ENCODE data around the gene TRPM4.

TRPM4 gene

DNA sequence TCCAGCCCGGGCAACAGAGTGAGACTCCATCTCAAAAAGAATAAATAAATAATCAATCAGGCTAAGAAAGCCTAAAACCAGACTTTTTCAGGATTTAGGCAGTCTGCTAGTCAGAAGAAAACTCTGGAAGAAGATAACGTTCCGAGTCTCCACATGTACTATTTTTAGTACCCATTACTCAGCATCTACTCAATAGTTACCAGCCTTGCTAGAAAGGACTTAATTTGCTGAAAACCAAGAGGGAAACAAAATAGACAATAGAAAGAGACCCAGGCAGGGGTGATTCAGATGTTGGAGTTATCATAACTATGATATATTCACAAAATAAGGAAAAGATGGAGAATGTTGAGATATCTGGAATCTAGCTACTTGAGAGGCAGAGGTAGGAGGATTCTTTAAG is 47.0 kb upstream of the TRPM4 start:
- Histone ChIP-seq H3K4me1 (ENCODE audit: control insufficient read depth, insufficient read depth, low read length) (peaks cover 11% of the 10 kb centered on the region), H3K27ac (ENCODE audit: extremely low read depth, low read depth, low read length) (no peak overlapping the region), H3K9me3 (ENCODE audit: control insufficient read depth, insufficient read depth, low read depth, low read length) (no peaks in the 10 kb centered on the region), H3K4me3 (ENCODE audit: low read depth, low read length) (no peak overlapping the region), H3K36me3 (ENCODE audit: control insufficient read depth in 2 of 2, insufficient read depth in 1 of 2, low read length in 2 of 2) (peaks cover 28 to 43% of the 10 kb centered on the region in 2 experiments)
- ChIA-PET CTCF (interaction anchor here (0.6 to 7.9 kb wide), 6 partner anchors 13 to 489 kb away, joined by 3 to 104 read pairs (median 4); no protein-coding TSS in a partner anchor), POLR2A (interaction anchor here (1.6 to 1.7 kb wide), 2 partner anchors 13 to 17 kb away, joined by 4 to 8 read pairs; no protein-coding TSS in a partner anchor)
- TF ChIP-seq SCRT1 (tag by site-specific recombination; IDR thresholded peaks at IDR 0.05; ENCODE audit: borderline replicate concordance) (no peak), ZNF596 (tag by site-specific recombination; IDR thresholded peaks at IDR 0.05) (no peak), ZNF391 (tag by site-specific recombination; IDR thresholded peaks at IDR 0.05; ENCODE audit: borderline replicate concordance, low read depth) (no peak), ZEB2 (tag by site-specific recombination; IDR thresholded peaks at IDR 0.05) (0 out of 2 replicates have a peak, but pooled peaks have one; percentile 3), ZNF529 (tag by site-specific recombination; IDR thresholded peaks at IDR 0.05; ENCODE audit: insufficient replicate concordance) (no peak), FEZF1 (tag by site-specific recombination; IDR thresholded peaks at IDR 0.05) (no peak), ZNF140 (tag by site-specific recombination; IDR thresholded peaks at IDR 0.05) (no peak), HOXD13 (CRISPR knock-in tag; IDR thresholded peaks at IDR 0.05; ENCODE audit: borderline replicate concordance) (no peak)

DNA sequence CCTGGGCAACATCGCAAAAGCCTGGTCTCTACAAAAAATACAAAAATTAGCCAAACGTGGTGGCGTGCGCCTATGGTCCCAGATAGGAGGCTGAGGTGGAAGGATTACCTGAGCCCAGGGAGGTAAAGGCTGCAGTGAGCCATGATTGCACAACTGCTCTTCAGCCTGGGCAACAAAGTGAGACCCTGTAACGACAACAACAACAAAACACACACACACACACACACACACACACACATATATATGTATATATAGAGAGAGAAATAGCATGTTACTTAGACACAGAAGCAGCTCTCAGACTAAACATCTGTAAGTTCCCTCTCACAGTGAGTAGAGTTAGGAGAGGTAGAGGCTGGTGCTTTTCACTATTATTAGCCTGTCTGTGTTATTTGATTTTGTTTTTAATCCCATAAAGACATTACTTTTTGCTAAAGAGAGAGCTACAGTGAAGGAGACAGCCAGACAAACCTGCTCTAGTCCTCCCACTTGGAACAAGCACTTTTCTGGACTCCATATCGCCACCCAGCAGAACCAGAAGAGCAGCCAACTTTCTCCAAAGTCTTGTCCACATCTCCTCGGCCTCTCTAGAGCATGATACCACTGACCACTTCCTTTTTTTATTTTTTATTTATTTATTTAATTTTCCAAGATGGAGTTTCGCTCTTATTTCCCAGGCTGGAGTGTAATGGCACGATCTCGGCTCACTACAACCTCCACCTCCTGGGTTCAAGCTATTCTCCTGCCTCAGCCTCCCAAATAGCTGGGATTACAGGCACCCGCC is 46.2 kb upstream of the TRPM4 start:
- POLR2A ChIA-PET, result interaction anchor here (1.6 kb wide), 1 partner anchor 14 kb away, joined by 4 read pairs; no protein-coding TSS in a partner anchor
- Histone ChIP-seq H3K9me3 (ENCODE audit: control insufficient read depth, insufficient read depth, low read depth, low read length) (no peaks in the 10 kb centered on the region), H3K4me3 (ENCODE audit: low read depth, low read length) (no peak overlapping the region), H3K36me3 (ENCODE audit: control insufficient read depth in 2 of 2, insufficient read depth in 1 of 2, low read length in 2 of 2) (peaks cover 23 to 41% of the 10 kb centered on the region in 2 experiments), H3K4me1 (ENCODE audit: control insufficient read depth, insufficient read depth, low read length) (peaks cover 11% of the 10 kb centered on the region), H3K27ac (ENCODE audit: extremely low read depth, low read depth, low read length) (no peak overlapping the region)
- CTCF ChIA-PET, result interaction anchor here (0.6 to 7.9 kb wide), 6 partner anchors 14 to 490 kb away, joined by 3 to 104 read pairs (median 4); no protein-coding TSS in a partner anchor
- no peak for TF ChIP-seq ZNF433 (tag by site-specific recombination; IDR thresholded peaks at IDR 0.05; ENCODE audit: low read depth)
- TF ChIP-seq ZNF10 (tag by site-specific recombination; IDR thresholded peaks at IDR 0.05), result no peak
- TF ChIP-seq ZSCAN30 (tag by site-specific recombination; IDR thresholded peaks at IDR 0.05), result no peak
- no peak for TF ChIP-seq ZNF571 (tag by site-specific recombination; IDR thresholded peaks at IDR 0.05)
- TF ChIP-seq BCL11B (tag by site-specific recombination; IDR thresholded peaks at IDR 0.05; ENCODE audit: low read depth), result no peak
- no peak for TF ChIP-seq ZNF221 (tag by site-specific recombination; IDR thresholded peaks at IDR 0.05; ENCODE audit: borderline replicate concordance)
- TF ChIP-seq, protein P1, sequence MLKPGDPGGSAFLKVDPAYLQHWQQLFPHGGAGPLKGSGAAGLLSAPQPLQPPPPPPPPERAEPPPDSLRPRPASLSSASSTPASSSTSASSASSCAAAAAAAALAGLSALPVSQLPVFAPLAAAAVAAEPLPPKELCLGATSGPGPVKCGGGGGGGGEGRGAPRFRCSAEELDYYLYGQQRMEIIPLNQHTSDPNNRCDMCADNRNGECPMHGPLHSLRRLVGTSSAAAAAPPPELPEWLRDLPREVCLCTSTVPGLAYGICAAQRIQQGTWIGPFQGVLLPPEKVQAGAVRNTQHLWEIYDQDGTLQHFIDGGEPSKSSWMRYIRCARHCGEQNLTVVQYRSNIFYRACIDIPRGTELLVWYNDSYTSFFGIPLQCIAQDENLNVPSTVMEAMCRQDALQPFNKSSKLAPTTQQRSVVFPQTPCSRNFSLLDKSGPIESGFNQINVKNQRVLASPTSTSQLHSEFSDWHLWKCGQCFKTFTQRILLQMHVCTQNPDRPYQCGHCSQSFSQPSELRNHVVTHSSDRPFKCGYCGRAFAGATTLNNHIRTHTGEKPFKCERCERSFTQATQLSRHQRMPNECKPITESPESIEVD (tag by site-specific recombination; IDR thresholded peaks at IDR 0.05), result no peak
- no peak for TF ChIP-seq ZFP37 (tag by site-specific recombination; IDR thresholded peaks at IDR 0.05)
- peak; percentile 30; the same call in 1 of the 2 replicates for TF ChIP-seq ZNF600 (tag by site-specific recombination; IDR thresholded peaks at IDR 0.05)
- TF ChIP-seq, protein P2, sequence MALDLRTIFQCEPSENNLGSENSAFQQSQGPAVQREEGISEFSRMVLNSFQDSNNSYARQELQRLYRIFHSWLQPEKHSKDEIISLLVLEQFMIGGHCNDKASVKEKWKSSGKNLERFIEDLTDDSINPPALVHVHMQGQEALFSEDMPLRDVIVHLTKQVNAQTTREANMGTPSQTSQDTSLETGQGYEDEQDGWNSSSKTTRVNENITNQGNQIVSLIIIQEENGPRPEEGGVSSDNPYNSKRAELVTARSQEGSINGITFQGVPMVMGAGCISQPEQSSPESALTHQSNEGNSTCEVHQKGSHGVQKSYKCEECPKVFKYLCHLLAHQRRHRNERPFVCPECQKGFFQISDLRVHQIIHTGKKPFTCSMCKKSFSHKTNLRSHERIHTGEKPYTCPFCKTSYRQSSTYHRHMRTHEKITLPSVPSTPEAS (tag by site-specific recombination; IDR thresholded peaks at IDR 0.05), result peak; percentile 61
- 0 out of 2 replicates have a peak, but pooled peaks have one; percentile 37 for TF ChIP-seq ZNF121 (tag by site-specific recombination; IDR thresholded peaks at IDR 0.05)
- no peak for TF ChIP-seq ZBTB8A (tag by site-specific recombination; IDR thresholded peaks at IDR 0.05)

All from HEK293 (cell line).